GM23338 (cell line): ENCODE data around the gene CCDC30. TPM values are rescaled to one million over a fixed set of nuclear protein-coding genes. Genes with fewer than 3 reads are reported as not detected.

Experiments
- ATAC-seq: fragments of 200-7000 bp; cut with Tn5 transposase; 3 replicates; pipeline ENCODE4 v1.9.1; 2020
- DNase-seq: peaks from one replicate; pipeline ENCODE4 v3.0.0-alpha.2; 2015; ENCODE audit warnings: low spot score
- H2AFZ ChIP-seq: fragments of 200-600 bp; sonication (generic); 2 replicates; pipeline ENCODE4 v1.8.0; 2016; ENCODE audit warnings: antibody characterized with exemption, mild to moderate bottlenecking, moderate library complexity
- H3F3A ChIP-seq: fragments of 200-600 bp; sonication (generic); replicated peaks from 2 replicates; pipeline ENCODE4 v1.8.0; 2017; ENCODE audit warnings: antibody characterized with exemption, mixed run types, low read depth
- H3K27ac ChIP-seq: fragments of 200-600 bp; sonication (generic); 2 replicates; pipeline ENCODE4 v1.6.1; 2016; ENCODE audit warnings: low read depth
- H3K27me3 ChIP-seq: fragments of 200-600 bp; sonication (generic); 2 replicates; pipeline ENCODE4 v1.8.0; 2016; ENCODE audit warnings: mild to moderate bottlenecking, mixed run types, moderate library complexity; ENCODE audit not compliant: insufficient read depth
- H3K36me3 ChIP-seq: fragments of 200-600 bp; sonication (generic); 2 replicates; pipeline ENCODE4 v1.8.0; 2016; ENCODE audit warnings: mild to moderate bottlenecking; ENCODE audit not compliant: insufficient read depth
- H3K4me1 ChIP-seq: fragments of 200-600 bp; sonication (generic); 2 replicates; pipeline ENCODE4 v1.8.0; 2016; ENCODE audit warnings: mild to moderate bottlenecking, moderate library complexity; ENCODE audit not compliant: insufficient read depth
- H3K4me2 ChIP-seq: fragments of 200-600 bp; sonication (generic); 2 replicates; pipeline ENCODE4 v1.7.1; 2017; ENCODE audit warnings: mixed run types
- H3K4me3 ChIP-seq: fragments of 200-600 bp; sonication (generic); 2 replicates; pipeline ENCODE4 v1.6.1; 2016; ENCODE audit warnings: mixed run types
- H3K79me2 ChIP-seq: fragments of 200-600 bp; sonication (generic); replicated peaks from 2 replicates; pipeline ENCODE4 v1.8.0; 2017; ENCODE audit warnings: mild to moderate bottlenecking; ENCODE audit not compliant: insufficient read depth
- H3K9me2 ChIP-seq: fragments of 200-600 bp; sonication (generic); 2 replicates; pipeline ENCODE4 v1.8.0; 2017; ENCODE audit not compliant: insufficient read depth
- H4K20me1 ChIP-seq: fragments of 200-600 bp; sonication (generic); replicated peaks from 2 replicates; pipeline ENCODE4 v1.8.0; 2017; ENCODE audit warnings: mild to moderate bottlenecking; ENCODE audit not compliant: insufficient read depth
- H3K27ac Mint-ChIP-seq: 2 replicates; pipeline ENCODE4 v1.8.0; 2020; ENCODE audit warnings: inconsistent platforms, mild to moderate bottlenecking, moderate library complexity, mixed read lengths
- H3K27me3 Mint-ChIP-seq: 3 replicates; pipeline ENCODE4 v1.8.0; 2022; ENCODE audit warnings: low read depth, mild to moderate bottlenecking, moderate library complexity, mixed read lengths, inconsistent platforms; ENCODE audit not compliant: insufficient read depth, poor library complexity
- H3K36me3 Mint-ChIP-seq: 3 replicates; pipeline ENCODE4 v1.8.0; 2021; ENCODE audit warnings: low read depth, mild to moderate bottlenecking, inconsistent platforms, moderate library complexity, mixed read lengths
- H3K4me1 Mint-ChIP-seq: 3 replicates; pipeline ENCODE4 v1.8.0; 2020; ENCODE audit warnings: mild to moderate bottlenecking, inconsistent platforms, mixed read lengths
- H3K4me3 Mint-ChIP-seq: 3 replicates; pipeline ENCODE4 v1.8.0; 2021; ENCODE audit warnings: moderate library complexity, mild to moderate bottlenecking, inconsistent platforms, mixed read lengths
- H3K9me3 Mint-ChIP-seq: 3 replicates; pipeline ENCODE4 v1.8.0; 2020; ENCODE audit warnings: moderate library complexity, mild to moderate bottlenecking, inconsistent platforms, mixed read lengths
- ETS1 ChIP-seq: IDR thresholded peaks from 2 replicates; pipeline ENCODE4 v1.6.1; 2016; ENCODE audit warnings: antibody characterized with exemption
- EZH2 ChIP-seq: fragments of 200-600 bp; sonication (generic); IDR thresholded peaks from one replicate; pipeline ENCODE4 v1.8.0; 2017; ENCODE audit warnings: antibody characterized with exemption, mild to moderate bottlenecking, low read depth; ENCODE audit not compliant: unreplicated experiment
- EZH2phosphoT487 ChIP-seq: fragments of 200-600 bp; sonication (generic); IDR thresholded peaks from one replicate; pipeline ENCODE4 v1.8.1; 2018; ENCODE audit warnings: antibody characterized with exemption; ENCODE audit not compliant: unreplicated experiment
- JUNB ChIP-seq: IDR thresholded peaks from one replicate; pipeline ENCODE4 v1.6.1; 2016; ENCODE audit warnings: antibody characterized with exemption; ENCODE audit not compliant: unreplicated experiment
- POLR2AphosphoS5 ChIP-seq: IDR thresholded peaks from 2 replicates; pipeline ENCODE4 v1.6.1; 2016; ENCODE audit warnings: antibody characterized with exemption, low read depth
- REST ChIP-seq: IDR thresholded peaks from one replicate; pipeline ENCODE4 v1.6.1; 2018; ENCODE audit warnings: antibody characterized with exemption; ENCODE audit not compliant: unreplicated experiment
- STAT1 ChIP-seq: IDR thresholded peaks from one replicate; pipeline ENCODE4 v1.6.1; 2016; ENCODE audit warnings: antibody characterized with exemption; ENCODE audit not compliant: unreplicated experiment
- ZNF114 ChIP-seq: fragments of 250-450 bp; sonication (Bioruptor Pico); IDR thresholded peaks from 2 replicates; pipeline ENCODE4 v1.5.0; 2020; ENCODE audit warnings: mild to moderate bottlenecking, moderate library complexity
- ZNF331 ChIP-seq: fragments of 250-450 bp; sonication (Bioruptor Pico); IDR thresholded peaks from 2 replicates; pipeline ENCODE4 v1.5.0; 2020; ENCODE audit warnings: low read depth, mild to moderate bottlenecking, moderate library complexity
- polyA plus RNA-seq: library from polyadenylated mRNA; unstranded; fragments of >200 nt; fragmentation: Nextera tagmentation; extraction: Ambion mirVana; gene quantifications from 2 replicates; pipeline ENCODE4 v1.2.1, GENCODE V29; 2016
- total RNA-seq: library from RNA; depleted of rRNA; stranded (reverse); fragments of >200 nt; shearing (Covaris generic); gene quantifications from 2 replicates; pipeline ENCODE4 v1.2.3, GENCODE V29; 2014

The CCDC30 gene
- total and polyA plus RNA-seq, 2 experiments from 2014 or later, result 0.56 to 1.8 TPM

GRCh38 chr1:42533101-42533863 lies 70.2 kb downstream of the CCDC30 start:
- no peak overlapping the region for H3K4me3 Mint-ChIP-seq
- Histone ChIP-seq H3K4me2 (no peak overlapping the region), H3F3A (no peaks in the 10 kb centered on the region), H3K4me3 (no peak overlapping the region), H2AFZ (peak overlapping the region; percentile 48), H3K4me1 (no peaks in the 10 kb centered on the region; the same call in 1 of the 2 replicates), H4K20me1 (no peaks in the 10 kb centered on the region), H3K27ac (no peak overlapping the region), H3K79me2 (no peaks in the 10 kb centered on the region), H3K27me3 (no peaks in the 10 kb centered on the region), H3K9me2 (peaks cover 6% of the 10 kb centered on the region; the same call in 1 of the 2 replicates), H3K36me3 (no peaks in the 10 kb centered on the region)
- H3K4me1 Mint-ChIP-seq, result peaks cover 7% of the 10 kb centered on the region; the same call in 1 of the 3 replicates
- DNase-seq (peak; percentile 11), ATAC-seq (peak; percentile 60; the same call in 2 of the 3 replicates)
- TF ChIP-seq POLR2AphosphoS5 (no peak), ZNF331 (CRISPR knock-in tag) (no peak), ZNF114 (CRISPR knock-in tag) (no peak), EZH2phosphoT487 (no peak)
- H3K36me3 Mint-ChIP-seq, result no peaks in the 10 kb centered on the region
- peak overlapping the region; percentile 22 for H3K27ac Mint-ChIP-seq
- no peaks in the 10 kb centered on the region for H3K9me3 Mint-ChIP-seq
- no peaks in the 10 kb centered on the region for H3K27me3 Mint-ChIP-seq

GRCh38 chr1:42541104-42541503 lies 78.0 kb downstream of the CCDC30 start:
- no peaks in the 10 kb centered on the region for H3K4me1 ChIP-seq
- Mint-ChIP-seq H3K36me3 (no peaks in the 10 kb centered on the region), H3K27ac (no peak overlapping the region), H3K4me1 (no peaks in the 10 kb centered on the region), H3K9me3 (no peaks in the 10 kb centered on the region), H3K4me3 (no peak overlapping the region), H3K27me3 (no peaks in the 10 kb centered on the region)
- TF ChIP-seq EZH2, result no peak
- no peaks in the 10 kb centered on the region for H4K20me1 ChIP-seq
- no peak overlapping the region for H3K27ac ChIP-seq
- no peaks in the 10 kb centered on the region for H3F3A ChIP-seq
- H3K79me2 ChIP-seq, result no peaks in the 10 kb centered on the region
- H3K36me3 ChIP-seq, result no peaks in the 10 kb centered on the region
- ATAC-seq, result no peak
- H3K27me3 ChIP-seq, result no peaks in the 10 kb centered on the region
- no peak overlapping the region for H3K4me3 ChIP-seq
- no peak overlapping the region for H3K4me2 ChIP-seq
- peaks cover 6% of the 10 kb centered on the region; the same call in 1 of the 2 replicates for H3K9me2 ChIP-seq
- no peak overlapping the region for H2AFZ ChIP-seq
- no peak for DNase-seq

- Histone ChIP-seq H3K9me2 (0 out of 2 replicates have a peak, but pooled peaks cover 3% of the 10 kb centered on the region), H3K27ac (no peak overlapping the region), H3K4me2 (no peak overlapping the region), H2AFZ (no peak overlapping the region), H3K4me3 (no peak overlapping the region), H3K36me3 (no peaks in the 10 kb centered on the region), H3K27me3 (no peaks in the 10 kb centered on the region), H3K4me1 (no peaks in the 10 kb centered on the region; the same call in 1 of the 2 replicates), H3K79me2 (no peaks in the 10 kb centered on the region), H4K20me1 (no peaks in the 10 kb centered on the region), H3F3A (no peaks in the 10 kb centered on the region)
- Mint-ChIP-seq H3K27ac (no peak overlapping the region), H3K4me3 (no peak overlapping the region), H3K9me3 (no peaks in the 10 kb centered on the region), H3K36me3 (no peaks in the 10 kb centered on the region), H3K27me3 (no peaks in the 10 kb centered on the region), H3K4me1 (peaks cover 4% of the 10 kb centered on the region; the same call in 1 of the 3 replicates)
- DNase-seq (no peak), ATAC-seq (no peak)
- TF ChIP-seq EZH2, result no peak
- TF ChIP-seq STAT1, result no peak
- TF ChIP-seq POLR2AphosphoS5, result no peak
- no peak for TF ChIP-seq EZH2phosphoT487
- TF ChIP-seq REST, result no peak
- no peak for TF ChIP-seq ZNF114 (CRISPR knock-in tag)
- TF ChIP-seq ETS1, result no peak
- no peak for TF ChIP-seq JUNB
- no peak for TF ChIP-seq ZNF331 (CRISPR knock-in tag)
Observed at GRCh38 chr1:42551180-42551579, 88.1 kb downstream of the CCDC30 start.
